ENCODE measurements around the gene APOL5. TPM values are rescaled to one million over a fixed set of nuclear protein-coding genes. Genes with fewer than 3 reads are reported as not detected.
"Not testable (repeated sequence)": the region's sequence is repeated elsewhere in the genome, so short reads cannot be mapped to it uniquely, and the experiment has no call there.

The APOL5 gene
- polyA plus RNA-seq, 4 donors: 0.22 TPM; not detected in 3

DNA sequence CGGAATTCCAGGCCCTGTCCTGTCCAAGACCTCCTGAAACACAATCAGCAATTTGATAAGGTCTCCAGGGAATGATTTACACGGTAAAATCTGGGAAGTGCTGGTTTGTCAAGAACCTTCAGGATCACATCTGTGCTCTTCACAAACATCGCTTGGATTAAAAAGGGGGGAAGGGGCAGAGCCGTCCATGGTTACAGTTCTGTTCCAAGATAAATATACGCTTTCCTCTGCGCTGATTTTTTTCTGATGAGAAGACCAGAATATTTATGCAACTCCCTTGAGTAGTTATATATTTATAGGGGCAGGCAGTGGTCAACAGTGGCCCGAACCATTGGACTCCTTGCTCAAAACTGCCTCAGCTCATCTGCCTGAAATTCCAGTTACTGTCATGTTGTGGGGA is 9.2 kb upstream of the APOL5 start:
- no peak for DNase-seq (ENCODE audit: low read depth in 4 of 4, low spot score in 3 of 4)

DNA sequence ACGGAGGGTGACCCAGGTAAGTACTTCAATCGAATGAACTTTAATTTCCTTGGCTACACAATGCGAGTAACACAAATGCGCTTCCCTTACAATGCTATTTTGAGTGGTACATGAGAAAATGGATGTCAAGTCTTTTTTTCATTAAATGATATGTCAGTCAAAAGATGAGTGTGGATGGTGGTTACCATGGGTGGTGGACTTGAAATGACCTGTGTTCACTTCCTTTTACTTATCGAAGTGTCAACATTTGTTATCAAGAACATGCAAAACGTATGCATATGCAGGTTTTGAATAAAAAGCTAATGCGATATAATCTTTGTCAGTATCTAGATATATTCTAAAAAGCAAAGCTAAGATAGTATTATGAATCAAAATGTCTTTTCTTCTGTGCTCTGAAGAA is 8.8 kb upstream of the APOL5 start:
- no peak for DNase-seq (ENCODE audit: low read depth in 4 of 4, low spot score in 3 of 4)

DNA sequence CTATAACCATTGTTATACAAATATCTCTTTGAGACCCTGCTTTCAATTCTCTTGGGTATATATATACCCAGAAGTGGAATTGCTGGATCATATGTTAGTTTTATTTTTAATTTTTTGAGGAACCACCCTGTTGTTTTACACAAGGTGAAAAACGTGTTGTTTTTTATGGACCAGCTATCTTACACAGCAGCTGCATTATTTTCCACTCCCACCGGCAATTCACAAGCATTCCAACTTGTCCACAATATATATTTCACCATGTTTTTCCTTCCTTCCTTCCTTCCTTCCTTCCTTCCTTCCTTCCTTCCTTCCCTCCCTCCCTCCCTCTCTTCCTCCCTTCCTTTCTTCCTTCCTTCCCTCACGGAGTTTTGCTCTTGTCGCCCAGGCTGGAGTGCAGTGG is 6.3 kb upstream of the APOL5 start:
- no peak for DNase-seq (ENCODE audit: low read depth in 4 of 4, low spot score in 3 of 4)

DNA sequence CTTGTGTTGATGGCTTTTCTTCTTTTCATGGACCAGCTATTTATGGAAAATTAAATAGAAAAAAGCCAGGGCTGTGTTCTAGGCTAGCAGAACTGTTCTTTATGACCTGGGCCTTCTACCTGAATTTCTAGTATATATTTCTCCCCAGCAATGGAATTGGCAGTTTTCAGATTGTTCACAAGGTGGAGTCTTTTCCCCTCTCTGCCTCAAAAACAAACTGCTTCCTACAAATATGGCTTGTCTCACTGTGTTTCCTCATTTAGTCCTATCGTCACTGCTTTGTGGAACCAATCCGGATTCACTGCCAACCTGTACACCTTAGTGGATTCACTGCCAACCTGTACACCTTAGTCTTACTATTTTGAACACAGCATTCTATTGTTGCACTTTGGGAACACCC is 5.0 kb upstream of the APOL5 start:
- DNase-seq (ENCODE audit: low read depth in 4 of 4, low spot score in 3 of 4): no peak

DNA sequence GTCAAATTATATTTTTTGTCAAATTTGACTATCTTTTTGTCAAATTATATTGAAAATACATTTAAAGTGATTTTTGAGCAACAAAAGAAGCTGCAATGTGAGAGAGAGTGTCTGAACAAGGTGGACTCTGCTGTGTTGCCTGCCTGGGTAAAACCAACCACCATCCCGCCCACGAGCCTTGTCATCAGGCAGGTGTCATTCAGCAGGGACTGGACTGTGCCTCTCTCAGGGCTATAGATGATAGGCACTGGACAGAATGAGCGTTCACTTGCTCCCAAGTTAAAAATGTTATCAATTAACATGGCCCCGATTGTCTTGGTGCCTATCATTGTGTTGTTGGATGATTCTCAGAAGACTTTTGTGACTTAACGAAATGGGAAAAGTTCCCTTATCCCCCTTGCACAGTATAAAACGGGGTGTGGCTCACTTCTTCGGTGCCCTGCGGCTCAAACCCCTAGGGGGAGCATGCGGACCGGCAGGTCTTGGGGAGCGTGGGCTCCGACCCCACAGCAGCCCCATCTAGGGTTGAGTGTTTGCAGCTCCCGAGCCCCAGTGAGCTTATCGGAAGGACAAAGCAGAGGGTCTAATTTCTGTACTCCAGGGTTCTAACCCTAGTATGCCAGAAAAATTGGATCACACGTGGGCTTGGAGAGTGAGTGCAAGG is 1.7 kb downstream of the APOL5 start:
- no peak for DNase-seq (ENCODE audit: low read depth in 4 of 4, low spot score in 3 of 4)

DNA sequence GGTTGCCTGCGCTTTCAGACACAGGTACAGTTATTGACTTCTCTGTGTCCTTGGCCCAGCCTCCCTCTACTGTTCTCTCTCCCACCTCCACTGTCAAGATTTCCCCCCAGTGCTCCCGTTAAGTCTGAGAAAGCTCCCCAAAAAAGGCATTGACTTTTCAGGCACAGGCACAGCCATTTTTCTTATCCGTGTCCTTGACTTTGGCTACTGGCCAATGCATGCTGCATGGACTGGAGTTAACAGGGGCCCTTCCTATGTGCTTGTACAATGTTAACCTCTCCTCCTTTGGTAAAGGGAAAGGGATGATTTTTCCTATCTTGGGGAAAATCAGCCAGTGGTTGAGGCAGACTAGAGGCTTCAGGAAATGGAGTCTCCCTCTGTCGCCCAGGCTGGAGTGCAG is 4.3 kb downstream of the APOL5 start:
- no peak for DNase-seq (ENCODE audit: low read depth in 4 of 4, low spot score in 3 of 4)

DNA sequence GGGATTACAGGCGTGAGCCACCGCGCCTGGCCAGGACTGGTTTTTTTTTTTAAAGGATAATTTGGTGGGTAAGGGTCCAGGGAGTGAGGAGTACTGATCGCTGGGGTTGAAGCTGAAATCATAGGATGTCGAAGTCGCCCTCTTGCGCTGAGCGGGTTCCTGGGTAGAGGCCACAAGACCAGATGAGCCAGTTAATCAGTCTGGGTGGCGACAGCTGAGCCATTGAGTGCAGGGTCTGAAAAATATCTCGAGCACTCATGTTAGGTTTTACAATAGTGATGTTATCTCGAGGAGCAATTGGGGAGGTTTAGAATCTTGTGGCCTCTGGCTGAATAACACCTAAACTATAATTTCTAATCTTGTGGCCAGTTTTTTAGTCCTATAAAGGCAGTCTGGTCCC is 7.8 kb downstream of the APOL5 start:
- no peak for DNase-seq (ENCODE audit: low read depth in 4 of 4, low spot score in 3 of 4)

DNA sequence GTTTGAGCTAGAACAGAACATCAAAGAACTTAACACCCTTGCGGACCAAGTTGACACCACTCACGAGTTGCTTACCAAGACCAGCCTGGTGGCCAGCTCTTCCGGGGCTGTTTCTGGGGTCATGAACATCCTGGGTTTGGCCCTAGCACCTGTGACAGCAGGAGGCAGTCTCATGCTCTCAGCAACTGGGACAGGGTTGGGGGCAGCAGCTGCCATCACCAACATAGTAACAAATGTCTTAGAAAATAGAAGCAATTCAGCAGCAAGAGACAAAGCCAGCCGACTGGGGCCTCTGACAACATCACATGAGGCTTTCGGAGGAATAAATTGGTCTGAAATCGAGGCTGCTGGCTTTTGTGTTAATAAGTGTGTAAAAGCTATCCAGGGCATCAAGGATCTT is 8.7 kb downstream of the APOL5 start:
- no peak for DNase-seq (ENCODE audit: low read depth in 4 of 4, low spot score in 3 of 4)

DNA sequence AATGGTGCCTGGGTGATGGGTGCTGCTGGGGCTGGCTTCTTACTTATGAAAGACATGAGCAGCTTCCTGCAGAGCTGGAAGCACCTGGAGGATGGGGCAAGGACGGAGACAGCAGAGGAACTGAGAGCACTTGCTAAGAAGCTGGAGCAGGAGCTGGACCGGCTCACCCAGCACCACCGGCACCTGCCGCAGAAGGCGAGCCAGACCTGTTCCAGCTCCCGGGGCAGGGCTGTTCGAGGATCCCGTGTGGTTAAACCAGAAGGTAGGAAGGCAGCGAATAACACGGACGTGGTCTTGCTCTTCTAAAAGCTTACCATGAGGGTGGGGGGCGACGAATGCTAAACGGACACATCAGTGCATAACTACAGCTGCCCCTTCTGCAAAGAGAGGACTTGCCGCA is 9.3 kb downstream of the APOL5 start:
- no peak for DNase-seq (ENCODE audit: low read depth in 4 of 4, low spot score in 3 of 4)

DNA sequence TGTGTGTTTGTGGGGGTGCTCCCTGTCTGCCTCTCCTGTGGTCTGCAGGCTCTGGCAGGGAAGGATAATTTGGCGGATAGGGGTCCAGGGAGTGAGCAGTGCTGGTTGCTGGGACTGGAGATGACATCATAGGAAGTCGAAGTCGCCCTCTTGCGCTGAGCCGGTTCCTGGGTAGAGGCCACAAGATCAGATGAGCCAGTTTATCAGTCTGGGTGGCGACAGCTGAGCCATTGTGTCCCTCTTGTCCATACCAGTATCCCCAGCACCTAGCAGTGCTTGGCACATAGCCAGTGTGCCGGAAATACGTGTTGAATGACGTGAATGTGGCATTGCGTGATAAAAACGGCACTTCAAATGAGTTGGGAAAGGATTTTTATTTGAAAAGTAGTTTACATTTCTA is 9.8 kb downstream of the APOL5 start:
- no peak for DNase-seq (ENCODE audit: low read depth in 4 of 4, low spot score in 3 of 4)

DNA sequence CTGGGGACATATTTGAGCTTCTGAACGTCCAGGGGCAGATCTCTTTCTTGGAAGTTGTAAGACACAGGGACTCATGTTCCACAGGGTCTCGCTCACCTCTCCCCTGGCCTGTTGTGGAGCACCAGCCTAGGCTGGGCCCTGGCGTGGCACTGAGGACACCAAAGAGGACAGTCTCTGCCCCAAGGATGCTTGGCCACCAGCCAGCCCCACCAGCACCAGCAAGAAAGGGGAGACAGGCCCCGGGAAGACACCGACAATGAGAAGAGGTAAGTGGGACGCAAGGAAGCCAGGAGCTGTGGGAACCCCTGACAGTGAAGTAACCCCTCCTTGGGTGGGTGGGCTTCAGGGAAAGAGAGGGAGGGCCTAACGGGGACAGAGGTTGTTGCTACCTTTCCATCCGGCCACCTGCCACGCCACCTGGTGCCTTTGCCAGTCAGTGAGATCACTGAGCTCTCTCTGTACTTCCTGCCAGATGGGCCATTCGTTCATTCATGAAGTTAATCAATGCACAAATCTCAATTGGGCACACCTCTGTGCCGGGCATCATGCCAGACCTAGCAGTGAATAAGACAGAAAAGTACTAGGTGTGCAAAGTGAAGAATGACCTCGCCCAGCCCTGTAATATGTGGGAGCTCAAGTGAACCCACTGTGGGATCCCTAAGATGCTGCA is 11.1 kb downstream of the APOL5 start:
- no peak for DNase-seq (ENCODE audit: low read depth in 4 of 4, low spot score in 3 of 4)

DNA sequence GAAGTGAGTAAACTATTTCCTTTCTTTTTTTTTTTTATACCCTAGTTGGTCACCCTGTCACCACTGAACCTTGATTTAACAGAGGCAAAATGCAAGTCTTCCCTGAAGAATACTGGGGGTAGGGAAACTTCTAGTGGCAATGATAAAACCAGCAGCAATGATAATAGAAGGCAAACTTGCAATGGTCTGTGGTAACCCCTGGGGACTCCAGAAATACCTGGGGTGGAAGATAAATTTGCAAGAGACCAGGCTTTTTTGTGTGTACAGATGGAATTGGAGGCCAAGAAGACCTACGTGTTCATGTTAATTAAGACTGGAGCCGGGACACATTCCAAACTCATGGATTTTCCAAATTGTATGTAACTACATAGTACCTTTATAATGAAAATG is 11.6 kb downstream of the APOL5 start:
- DNase-seq (ENCODE audit: low read depth in 4 of 4, low spot score in 3 of 4): no peak

DNA sequence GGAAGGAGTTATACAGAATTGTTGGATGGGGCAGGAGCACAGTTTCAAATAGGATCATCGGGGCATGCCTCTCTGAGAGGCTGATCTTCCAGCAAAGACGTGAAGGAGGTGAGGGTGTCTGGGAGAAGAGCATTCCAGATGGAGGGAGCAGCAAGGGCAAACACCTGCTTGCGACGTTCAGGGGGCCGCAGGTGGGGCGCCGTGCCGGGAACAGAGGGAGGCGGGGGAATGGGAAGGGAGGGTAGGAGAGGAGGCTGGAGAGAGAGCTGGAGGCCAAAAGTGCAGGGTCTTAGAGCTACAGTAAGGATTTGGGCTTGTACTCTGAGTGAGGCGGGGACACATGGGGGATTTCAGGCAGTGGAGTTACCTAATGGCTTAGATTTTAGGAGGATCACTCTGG is 13.6 kb downstream of the APOL5 start:
- DNase-seq (ENCODE audit: low read depth in 4 of 4, low spot score in 3 of 4): no peak

DNA sequence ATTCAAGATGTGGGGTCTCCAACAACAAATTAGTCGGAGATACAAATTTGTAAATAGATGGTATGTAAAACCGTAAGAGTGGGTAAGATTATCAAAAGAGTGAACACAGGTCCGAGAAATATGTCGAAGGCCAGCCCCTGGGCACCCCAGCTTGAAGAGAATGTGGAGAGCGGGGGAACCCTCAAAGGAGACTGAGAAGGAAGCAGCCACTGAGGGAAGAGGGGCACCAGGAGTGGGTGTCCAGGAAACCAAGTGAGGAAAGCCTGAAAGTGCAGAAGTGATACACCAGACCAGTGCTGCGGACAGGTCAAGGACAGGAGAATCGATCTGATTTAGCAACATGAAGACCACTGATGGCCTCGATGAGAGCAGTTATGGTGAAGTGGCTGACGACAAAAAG is 14.4 kb downstream of the APOL5 start:
- no peak for DNase-seq (ENCODE audit: low read depth in 4 of 4, low spot score in 3 of 4)

DNA sequence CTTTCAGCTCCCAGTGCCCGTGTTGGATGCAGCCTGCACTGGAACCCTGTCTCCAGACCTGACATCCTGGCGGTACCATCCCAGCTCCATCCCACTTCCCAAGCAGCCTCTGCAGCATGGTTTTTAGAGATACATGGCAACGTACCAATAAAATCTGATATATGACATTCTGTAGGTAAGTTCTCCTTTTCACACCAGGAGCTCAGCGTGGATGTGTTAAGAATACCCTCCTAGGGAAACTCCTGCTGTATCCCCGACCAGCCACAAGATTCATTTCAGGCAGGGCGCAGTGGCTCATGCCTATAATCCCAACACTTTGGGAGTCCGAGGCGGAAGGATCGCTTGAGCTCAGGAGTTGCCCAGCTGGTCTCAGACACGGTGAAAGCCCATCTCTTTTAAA is 15.4 kb downstream of the APOL5 start:
- no peak for DNase-seq (ENCODE audit: low read depth in 4 of 4, low spot score in 3 of 4)

DNA sequence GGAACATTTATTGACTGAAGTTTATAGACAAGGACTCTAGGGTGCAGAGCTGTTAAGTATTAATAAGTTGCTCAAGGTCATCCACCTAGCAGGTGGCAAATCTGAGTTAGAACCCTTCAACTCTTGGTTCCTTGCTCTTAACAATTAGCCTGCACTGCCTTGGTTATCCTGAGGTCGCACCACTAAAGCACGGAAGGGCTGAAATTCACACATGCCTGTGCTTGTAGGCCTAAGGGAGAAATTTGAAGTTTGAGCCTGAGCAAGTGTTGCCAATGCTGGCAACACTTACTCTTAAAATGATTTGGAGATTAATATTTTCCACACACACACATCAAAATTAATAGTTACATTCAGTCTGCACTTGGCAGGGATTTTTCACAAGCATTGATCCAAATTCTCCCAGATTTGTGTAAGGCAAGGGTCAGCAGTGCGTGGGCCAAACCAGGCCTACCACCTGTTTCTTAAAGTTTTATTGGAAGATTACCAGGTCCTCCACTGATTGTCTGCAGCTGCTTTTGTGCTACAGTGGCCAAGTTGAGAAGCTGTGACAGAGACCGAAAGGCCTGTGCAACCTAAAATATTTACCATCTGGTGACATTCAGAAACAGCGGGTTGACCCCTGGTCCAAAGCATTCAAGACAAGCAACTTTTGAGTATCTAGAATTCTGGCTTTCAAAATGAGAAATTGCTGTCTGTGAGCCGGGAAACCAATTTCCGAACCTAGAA is 16.3 kb downstream of the APOL5 start:
- no peak for DNase-seq (ENCODE audit: low read depth in 4 of 4, low spot score in 3 of 4)

DNA sequence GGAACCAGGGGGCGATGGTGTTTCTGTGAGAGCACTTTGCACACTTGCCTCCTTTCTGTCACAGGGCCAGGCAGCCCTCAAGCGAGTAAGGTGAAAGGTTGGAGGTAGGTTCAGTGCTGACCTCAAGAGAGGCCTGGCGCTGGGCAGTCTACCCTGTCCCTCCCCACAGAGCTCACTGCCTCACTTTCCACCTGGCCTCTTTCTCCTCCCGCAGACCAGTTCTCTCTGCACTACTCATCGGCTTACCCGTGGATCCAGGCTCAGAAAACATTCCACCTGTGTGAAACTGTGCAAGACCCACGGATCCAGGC is 16.8 kb downstream of the APOL5 start:
- no peak for DNase-seq (ENCODE audit: low read depth in 4 of 4, low spot score in 3 of 4)

DNA sequence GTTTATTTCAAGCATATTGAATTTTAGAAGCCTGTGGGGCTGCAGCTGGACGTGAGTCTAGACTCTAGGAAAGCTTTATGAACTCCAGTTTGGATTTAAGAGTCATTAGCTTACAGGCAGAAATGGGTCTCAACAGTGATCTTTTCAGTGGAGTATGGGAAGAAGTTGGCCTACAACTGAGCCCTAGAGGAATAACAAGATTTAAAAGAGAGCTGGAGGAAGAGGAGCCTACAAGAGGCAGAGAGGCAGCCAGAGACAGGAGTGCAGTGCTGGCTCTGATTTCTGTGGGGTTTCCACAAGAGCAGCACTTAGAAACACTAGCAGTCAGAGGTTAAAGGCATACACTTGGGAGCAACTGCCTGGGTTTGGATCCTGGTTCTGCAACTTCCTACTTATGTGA is 17.9 kb downstream of the APOL5 start:
- DNase-seq (ENCODE audit: low read depth in 4 of 4, low spot score in 3 of 4): no peak

DNA sequence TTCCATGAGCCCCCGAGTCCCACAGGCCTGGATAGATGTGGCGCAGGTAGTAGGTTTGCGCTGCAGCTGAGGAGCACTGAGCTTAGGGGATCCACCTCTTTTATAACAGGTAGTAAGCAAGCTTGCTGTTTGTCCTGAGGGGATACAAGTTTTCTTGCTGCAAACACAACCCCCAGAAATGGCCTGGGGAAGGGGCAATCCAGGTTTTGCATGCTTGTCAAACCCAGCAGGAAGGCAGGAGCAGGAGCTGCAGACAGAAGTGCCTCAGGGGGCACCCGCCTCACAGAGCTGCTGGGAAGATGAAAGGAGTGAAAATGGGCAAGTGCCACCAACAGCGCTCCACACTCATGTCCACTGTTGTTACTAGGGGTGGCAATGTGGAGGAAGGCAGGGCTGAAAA is 18.5 kb downstream of the APOL5 start:
- DNase-seq (ENCODE audit: low read depth in 4 of 4, low spot score in 3 of 4): no peak

DNA sequence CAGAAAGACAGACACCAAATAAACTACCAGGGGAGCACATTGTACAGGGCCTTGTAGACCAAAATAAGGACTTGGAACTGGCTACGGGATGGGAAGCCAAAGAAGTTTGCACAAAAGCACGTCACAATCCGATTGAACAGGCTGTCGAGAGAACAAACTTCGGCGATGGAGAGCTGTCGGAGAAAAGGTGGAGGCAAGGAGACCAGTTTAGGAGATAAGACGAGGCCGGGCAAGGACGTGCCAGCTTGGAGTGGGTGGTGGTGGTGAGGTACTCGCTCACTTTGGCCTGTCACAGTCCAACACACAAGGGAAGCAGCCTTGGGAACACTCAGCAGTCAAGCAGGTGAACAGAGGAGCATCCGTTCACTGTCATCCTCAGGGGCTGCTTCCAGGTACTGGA is 19.0 kb downstream of the APOL5 start:
- no peak for DNase-seq (ENCODE audit: low read depth in 4 of 4, low spot score in 3 of 4)

DNA sequence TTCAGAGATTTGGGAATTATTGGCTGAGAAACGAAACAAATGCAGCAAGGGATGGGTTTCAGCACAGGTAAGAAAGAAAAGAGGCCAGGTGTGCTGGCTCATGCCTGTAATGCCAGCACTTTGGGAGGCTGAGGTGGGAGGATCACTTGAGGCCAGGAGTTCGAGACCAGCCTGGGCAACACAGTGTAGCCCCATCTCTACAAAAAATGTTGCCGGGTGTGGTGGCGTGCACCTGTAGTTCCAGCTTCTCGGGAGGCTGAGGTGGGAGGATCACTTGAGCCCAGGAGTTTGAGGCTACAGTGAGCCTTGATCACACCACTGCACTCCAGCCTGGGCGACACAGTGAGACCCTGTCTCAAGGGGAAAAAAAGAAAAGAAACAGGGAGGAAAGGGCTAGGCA is 20.2 kb downstream of the APOL5 start:
- not testable (repeated sequence) for DNase-seq (ENCODE audit: low read depth in 4 of 4, low spot score in 3 of 4)
